Psoas muscle (tissue), 8 donors: ENCODE data around the gene RAPGEFL1. TPM values are rescaled to one million over a fixed set of nuclear protein-coding genes. Genes with fewer than 3 reads are reported as not detected.
A peak's percentile ranks its signal among the peaks of the same experiment; 100 is the strongest.

Experiments
- ATAC-seq, 4 donors: fragments of 200-7000 bp; cut with Tn5 transposase; one replicate each; pipeline ENCODE4 v1.9.1; 2020; ENCODE audit warnings: moderate library complexity in 3 of 4, mild to moderate bottlenecking in 2 of 4
- DNase-seq, 2 donors: peaks; one replicate each; pipeline ENCODE4 v3.0.0-alpha.2; 2020
- H3K27ac ChIP-seq: fragments of 200-600 bp; one replicate; pipeline ENCODE4 v1.8.0; 2022
- H3K27me3 ChIP-seq, 3 donors: fragments of 200-600 bp in 1 of 3; one replicate each; pipeline versions ENCODE4 v1.6.1 to v1.8.0; 2013 to 2022; ENCODE audit warnings: low read length in 2 of 3, mild to moderate bottlenecking in 2 of 3, moderate library complexity in 1 of 3; ENCODE audit not compliant: insufficient read depth in 3 of 3
- H3K36me3 ChIP-seq, 2 donors: fragments of 200-600 bp in 1 of 2; one replicate each; pipeline versions ENCODE4 v1.6.1 to v1.8.0; 2013 to 2022; ENCODE audit warnings: low read depth in 1 of 2, mild to moderate bottlenecking in 1 of 2, moderate library complexity in 1 of 2; ENCODE audit not compliant: insufficient read depth in 1 of 2
- H3K4me1 ChIP-seq: fragments of 200-600 bp; one replicate; pipeline ENCODE4 v1.8.0; 2022
- H3K4me3 ChIP-seq: fragments of 200-600 bp; one replicate; pipeline ENCODE4 v1.8.0; 2022; ENCODE audit warnings: mild to moderate bottlenecking
- H3K9me3 ChIP-seq: fragments of 200-600 bp; one replicate; pipeline ENCODE4 v1.8.0; 2022
- CTCF ChIP-seq: fragments of 200-600 bp; IDR thresholded peaks from one replicate; pipeline ENCODE4 v1.8.0; 2022; ENCODE audit warnings: antibody characterized with exemption
- WGBS, 3 donors: extraction: QIAGEN DNeasy Blood & Tissue Kit; methylation state at CpG; one replicate each; pipeline versions ENCODE4 v1.1.6 to v1.1.7; 2013; 5-methylcytosine and 5-hydroxymethylcytosine counted together
- intact Hi-C, 2 donors: fragments of 100-400 bp; cut with DNase I; formaldehyde crosslinking; loops; one replicate each; pipeline versions ENCODE4 v1.11.0 to v1.14.2; 2022
- polyA plus RNA-seq, 3 donors: library from polyadenylated mRNA; stranded (reverse); fragments of 200-250 nt; gene quantifications; one replicate each; pipeline ENCODE4 v1.2.3, GENCODE V29; 2013
- total RNA-seq, 4 donors: library from RNA; stranded (reverse); fragmentation: NEBNext Ultra II Directional in 2 of 4; extraction: Animal tissue kit (Norgen Biotek cat#: 25700) in 2 of 4; gene quantifications; one replicate each; pipeline versions ENCODE4 v1.2.1 to v1.2.4, GENCODE V29; 2021 to 2023
- donor health status: healthy with polysubstance abuse.
- donor health status: DM: no; HTN: no; CAD: no; lungs with moderate emphysema.
- donor health status: Bipolar disorder and iron deficiency.
- donor health status: healthy.
- donor health status: DM: yes; HTN: yes; CAD: no.
- donor health status: DM: no; HTN: no; CAD: no.
- donor health status: DM: no; HTN: no; CAD: no.
- donor health status: DM: yes; HTN: yes; CAD: no.

The RAPGEFL1 gene
- total and polyA plus RNA-seq, 7 donors: 1.7 to 5.7 (median 3.5) TPM

GRCh38 chr17:40182606-40183005 is 5.3 kb downstream of the RAPGEFL1 start:
- peaks cover 7% of the 10 kb centered on the region for H3K4me1 ChIP-seq
- intact Hi-C loops: no loop called here
- no peak overlapping the region for H3K4me3 ChIP-seq
- DNase-seq: no peak
- WGBS, 3 donors: 54 to 83% (median 55%) methylated on average over 6 of the region's 6 CpGs
- no peaks in the 10 kb centered on the region for H3K27me3 ChIP-seq
- H3K27ac ChIP-seq: no peak overlapping the region
- H3K9me3 ChIP-seq: no peaks in the 10 kb centered on the region
- no peak for TF ChIP-seq CTCF
- peak in 3 of 4 donors; percentile 29 to 66 (median 42) for ATAC-seq
- H3K36me3 ChIP-seq: peaks cover 0 to 8% of the 10 kb centered on the region in 2 donors

- no peaks in the 10 kb centered on the region for H3K9me3 ChIP-seq
- intact Hi-C loops: no loop called here
- WGBS, 3 donors: 85 to 93% (median 86%) methylated on average over 3 of the region's 3 CpGs
- ATAC-seq: no peak
- no peak for TF ChIP-seq CTCF
- H3K4me3 ChIP-seq: no peak overlapping the region
- peaks cover 0 to 5% of the 10 kb centered on the region in 2 donors for H3K36me3 ChIP-seq
- no peak for DNase-seq
- no peaks in the 10 kb centered on the region for H3K27me3 ChIP-seq
- no peak overlapping the region for H3K27ac ChIP-seq
- peaks cover 4% of the 10 kb centered on the region for H3K4me1 ChIP-seq
These were observed 10.0 kb downstream of the RAPGEFL1 start for GRCh38 chr17:40187238-40187637.

- ATAC-seq (no peak), DNase-seq (no peak)
- no peak overlapping the region for H3K4me3 ChIP-seq
- peaks cover 4% of the 10 kb centered on the region for H3K4me1 ChIP-seq
- no peak for TF ChIP-seq CTCF
- intact Hi-C loops: no loop called here
- peaks cover 0 to 19% of the 10 kb centered on the region in 2 donors for H3K36me3 ChIP-seq
- WGBS, 3 donors: 90 to 96% (median 96%) methylated on average over 6 of the region's 6 CpGs
- no peak overlapping the region for H3K27ac ChIP-seq
- H3K9me3 ChIP-seq: no peaks in the 10 kb centered on the region
- H3K27me3 ChIP-seq: no peaks in the 10 kb centered on the region
These were observed 11.4 kb downstream of the RAPGEFL1 start for GRCh38 chr17:40188694-40189093.

- Histone ChIP-seq H3K4me3 (peak overlapping the region; percentile 64), H3K9me3 (no peaks in the 10 kb centered on the region), H3K36me3 (peaks cover 0 to 22% of the 10 kb centered on the region in 2 donors), H3K4me1 (peaks cover 4% of the 10 kb centered on the region), H3K27me3 (no peaks in the 10 kb centered on the region), H3K27ac (no peak overlapping the region)
- peak in 2 of 4 donors; percentile 11 to 21 for ATAC-seq
- DNase-seq: no peak
- peak; percentile 5 for TF ChIP-seq CTCF
- WGBS, 3 donors: 68 to 81% (median 70%) methylated on average over 14 to 15 of the region's 15 CpGs
- intact Hi-C loops: loop anchor here in 1 of 2 donors (10.0 kb wide), 1 partner anchor 164 kb away; no protein-coding TSS in a partner anchor
These were observed 13.1 kb downstream of the RAPGEFL1 start for GRCh38 chr17:40190197-40191021.
